Astrocyte (in vitro differentiated cells and primary cell): ENCODE results near the gene ATP2C2. TPM values are rescaled to one million over a fixed set of nuclear protein-coding genes. Genes with fewer than 3 reads are reported as not detected.

Experiments used
- DNase-seq: peaks from one replicate; pipeline ENCODE4 v3.0.0-alpha.2; 2010; ENCODE audit warnings: low read depth
- FAIRE-seq: peaks from 2 replicates; lab custom pipeline; 2011; peaks lifted over from hg19 to GRCh38; lab: Jason Lieb, UNC
- H2AFZ ChIP-seq: 2 replicates; pipeline ENCODE4 v1.6.0; 2012; ENCODE audit warnings: low read depth, low read length, inconsistent platforms
- H3K27ac ChIP-seq: 2 replicates; pipeline ENCODE4 v1.5.1; 2011; ENCODE audit warnings: low read depth, low read length, inconsistent platforms
- H3K27me3 ChIP-seq: 2 replicates; pipeline ENCODE4 v1.6.0; 2011; ENCODE audit warnings: low read length, inconsistent platforms; ENCODE audit not compliant: insufficient read depth
- H3K36me3 ChIP-seq: 2 replicates; pipeline ENCODE4 v1.5.1; 2011; ENCODE audit warnings: low read length, inconsistent platforms; ENCODE audit not compliant: insufficient read depth
- H3K4me1 ChIP-seq: 2 replicates; pipeline ENCODE4 v1.5.1; 2011; ENCODE audit warnings: low read length, inconsistent platforms; ENCODE audit not compliant: insufficient read depth
- H3K4me2 ChIP-seq: 2 replicates; pipeline ENCODE4 v1.6.0; 2012; ENCODE audit warnings: low read length, inconsistent platforms
- H3K4me3 ChIP-seq: 2 replicates; pipeline ENCODE4 v1.5.1; 2011; ENCODE audit warnings: low read depth, mild to moderate bottlenecking, low read length, inconsistent platforms; ENCODE audit not compliant: insufficient read depth
- H3K79me2 ChIP-seq: 2 replicates; pipeline ENCODE4 v1.6.0; 2012; ENCODE audit warnings: mild to moderate bottlenecking, low read length, inconsistent platforms; ENCODE audit not compliant: insufficient read depth
- H3K9ac ChIP-seq: 2 replicates; pipeline ENCODE4 v1.6.0; 2012; ENCODE audit warnings: mild to moderate bottlenecking, low read length, inconsistent platforms
- H3K9me3 ChIP-seq: 2 replicates; pipeline ENCODE4 v1.5.1; 2012; ENCODE audit warnings: low read depth, mild to moderate bottlenecking, low read length, inconsistent platforms; ENCODE audit not compliant: insufficient read depth
- H4K20me1 ChIP-seq: 2 replicates; pipeline ENCODE4 v1.6.0; 2012; ENCODE audit warnings: low read length, inconsistent platforms; ENCODE audit not compliant: insufficient read depth
- H3K27ac Mint-ChIP-seq: one replicate; pipeline ENCODE4 v1.8.0; 2021; ENCODE audit warnings: mild to moderate bottlenecking, mixed read lengths; ENCODE audit not compliant: unreplicated experiment
- H3K27me3 Mint-ChIP-seq: one replicate; pipeline ENCODE4 v1.8.0; 2021; ENCODE audit warnings: low read depth, mixed read lengths; ENCODE audit not compliant: unreplicated experiment
- H3K36me3 Mint-ChIP-seq: one replicate; pipeline ENCODE4 v1.8.0; 2021; ENCODE audit warnings: low read depth, mixed read lengths; ENCODE audit not compliant: unreplicated experiment
- H3K4me1 Mint-ChIP-seq: one replicate; pipeline ENCODE4 v1.8.0; 2021; ENCODE audit warnings: low read depth, mixed read lengths; ENCODE audit not compliant: unreplicated experiment
- H3K4me3 Mint-ChIP-seq: one replicate; pipeline ENCODE4 v1.8.0; 2021; ENCODE audit warnings: mild to moderate bottlenecking, moderate library complexity, mixed read lengths; ENCODE audit not compliant: unreplicated experiment
- H3K9me3 Mint-ChIP-seq: one replicate; pipeline ENCODE4 v1.8.0; 2021; ENCODE audit warnings: mild to moderate bottlenecking, mixed read lengths; ENCODE audit not compliant: unreplicated experiment
- CTCF ChIP-seq: IDR thresholded peaks from 2 replicates; pipeline ENCODE4 v1.5.1; 2011; ENCODE audit warnings: low read depth, mild to moderate bottlenecking, inconsistent platforms, low read length, moderate library complexity; ENCODE audit not compliant: insufficient read depth
- EZH2 ChIP-seq: IDR thresholded peaks from 2 replicates; pipeline ENCODE4 v1.6.1; 2012; ENCODE audit warnings: mild to moderate bottlenecking, low read length, inconsistent platforms; ENCODE audit not compliant: insufficient read depth
- total RNA-seq: library from RNA; stranded (reverse); gene quantifications from 2 replicates; pipeline ENCODE4 v1.2.1, GENCODE V29; 2021

ATP2C2 gene
- total RNA-seq, 1 donor from 2014 or later = 0.41 TPM

DNA sequence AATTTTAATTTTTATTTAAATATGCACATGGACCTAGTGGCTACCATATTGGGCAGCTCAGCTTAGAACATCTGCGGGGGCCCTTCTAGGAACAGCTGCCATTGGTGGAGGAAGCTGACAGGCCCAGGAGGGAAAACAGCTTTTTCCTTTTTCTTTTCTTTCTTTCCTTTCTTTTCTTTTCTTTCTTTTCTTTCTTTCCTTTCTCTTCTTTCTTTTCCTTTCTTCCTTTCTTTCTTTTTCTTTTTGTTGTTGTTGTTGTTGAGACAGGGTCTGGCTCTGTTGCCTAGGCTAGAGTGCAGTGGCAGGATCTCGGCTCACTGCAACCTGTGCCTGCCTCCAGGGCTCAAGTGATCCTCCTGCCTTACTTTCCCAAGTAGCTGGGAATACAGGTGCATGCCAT is 43.4 kb downstream of the ATP2C2 start:
- H3K36me3 ChIP-seq = no peaks in the 10 kb centered on the region
- DNase-seq (no peak), FAIRE-seq (no peak)
- H3K4me3 ChIP-seq = no peak overlapping the region
- H3K9me3 Mint-ChIP-seq = no peaks in the 10 kb centered on the region
- H2AFZ ChIP-seq = no peak overlapping the region
- peaks cover 5% of the 10 kb centered on the region for H3K4me1 Mint-ChIP-seq
- H3K27ac Mint-ChIP-seq = no peak overlapping the region
- no peaks in the 10 kb centered on the region for H4K20me1 ChIP-seq
- H3K9me3 ChIP-seq = no peaks in the 10 kb centered on the region
- no peak overlapping the region for H3K4me3 Mint-ChIP-seq
- peaks cover 31% of the 10 kb centered on the region for H3K27me3 ChIP-seq
- peaks cover 2% of the 10 kb centered on the region for H3K36me3 Mint-ChIP-seq
- H3K4me2 ChIP-seq = no peak overlapping the region
- no peaks in the 10 kb centered on the region for H3K4me1 ChIP-seq
- no peak overlapping the region for H3K9ac ChIP-seq
- TF ChIP-seq EZH2 (no peak), CTCF (no peak)
- H3K79me2 ChIP-seq = no peaks in the 10 kb centered on the region
- H3K27ac ChIP-seq = no peak overlapping the region
- peaks cover 48% of the 10 kb centered on the region for H3K27me3 Mint-ChIP-seq

- Histone ChIP-seq H4K20me1 (no peaks in the 10 kb centered on the region), H3K79me2 (no peaks in the 10 kb centered on the region), H3K36me3 (no peaks in the 10 kb centered on the region), H3K4me1 (no peaks in the 10 kb centered on the region), H3K4me3 (no peak overlapping the region), H3K9ac (no peak overlapping the region), H3K4me2 (no peak overlapping the region), H2AFZ (no peak overlapping the region), H3K27ac (no peak overlapping the region), H3K27me3 (peaks cover 31% of the 10 kb centered on the region), H3K9me3 (no peaks in the 10 kb centered on the region)
- H3K4me3 Mint-ChIP-seq = no peak overlapping the region
- H3K27ac Mint-ChIP-seq = no peak overlapping the region
- H3K36me3 Mint-ChIP-seq = peaks cover 2% of the 10 kb centered on the region
- no peaks in the 10 kb centered on the region for H3K9me3 Mint-ChIP-seq
- DNase-seq = no peak
- FAIRE-seq = no peak
- peaks cover 5% of the 10 kb centered on the region for H3K4me1 Mint-ChIP-seq
- no peak for TF ChIP-seq CTCF
- no peak for TF ChIP-seq EZH2
- peaks cover 48% of the 10 kb centered on the region for H3K27me3 Mint-ChIP-seq
Observed at GRCh38 chr16:84412262-84412661, 43.9 kb downstream of the ATP2C2 start.

DNA sequence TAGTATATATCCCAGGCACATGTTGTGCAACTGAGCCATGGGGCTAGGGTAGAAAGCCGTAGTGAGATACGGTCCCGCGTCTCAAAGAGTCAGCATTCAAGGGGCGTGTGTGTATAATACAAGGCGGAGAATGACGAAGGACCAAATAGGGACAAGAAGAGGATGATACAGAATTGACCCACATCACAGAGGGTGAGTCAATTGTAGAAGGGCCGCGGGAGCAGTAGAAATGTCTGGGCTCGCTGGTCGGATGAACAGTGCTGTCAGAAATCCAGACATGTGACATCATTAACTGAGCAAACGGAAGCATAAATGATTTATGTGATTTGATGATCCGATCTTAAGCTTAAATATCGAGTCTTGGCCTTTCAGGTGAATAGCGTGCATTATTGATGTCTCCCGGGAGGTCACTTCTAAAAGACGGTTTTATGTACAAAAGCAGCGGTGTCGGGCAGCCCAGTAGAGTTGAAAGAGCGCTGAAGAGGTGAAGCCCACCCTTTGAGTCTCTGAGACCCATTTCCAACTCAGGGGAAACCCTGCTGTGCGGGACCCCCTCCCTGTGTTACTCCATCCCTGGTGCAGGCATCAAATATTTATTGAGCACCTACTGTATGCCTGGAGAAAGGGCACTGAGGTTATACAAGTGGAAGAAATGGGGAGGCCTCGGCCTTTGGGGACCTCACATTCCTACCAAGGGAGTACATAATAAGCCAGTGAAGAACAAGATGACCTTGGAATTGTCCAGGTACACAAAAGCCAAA is 45.1 kb downstream of the ATP2C2 start:
- H3K36me3 Mint-ChIP-seq = no peaks in the 10 kb centered on the region
- H3K4me1 Mint-ChIP-seq = peaks cover 5% of the 10 kb centered on the region
- H3K9me3 ChIP-seq = no peaks in the 10 kb centered on the region
- no peaks in the 10 kb centered on the region for H3K9me3 Mint-ChIP-seq
- H3K79me2 ChIP-seq = no peaks in the 10 kb centered on the region
- no peaks in the 10 kb centered on the region for H4K20me1 ChIP-seq
- H2AFZ ChIP-seq = no peak overlapping the region
- H3K27ac Mint-ChIP-seq = no peak overlapping the region
- no peak for TF ChIP-seq EZH2
- TF ChIP-seq CTCF = no peak
- no peak overlapping the region for H3K4me3 ChIP-seq
- no peak overlapping the region for H3K4me2 ChIP-seq
- H3K4me1 ChIP-seq = no peaks in the 10 kb centered on the region
- peaks cover 53% of the 10 kb centered on the region for H3K27me3 Mint-ChIP-seq
- H3K27ac ChIP-seq = no peak overlapping the region
- no peak overlapping the region for H3K9ac ChIP-seq
- DNase-seq (no peak), FAIRE-seq (no peak)
- H3K36me3 ChIP-seq = no peaks in the 10 kb centered on the region
- H3K27me3 ChIP-seq = peaks cover 23% of the 10 kb centered on the region
- H3K4me3 Mint-ChIP-seq = no peak overlapping the region
